NK-92 (cell line): ENCODE measurements around the gene ADORA1.

Experiments used
- DNase-seq: peaks from one replicate; lab custom pipeline; 2025; ENCODE audit not compliant: unreplicated experiment; lab: John Stamatoyannopoulos, UW

Gene ADORA1

GRCh38 chr1:203127666-203128430 lies at the start of gene ADORA1:
ADORA1 (plus strand) TSS chr1:203127726; CDS start chr1:203128842, 1,116 bp downstream.
- no peak for DNase-seq

DNA sequence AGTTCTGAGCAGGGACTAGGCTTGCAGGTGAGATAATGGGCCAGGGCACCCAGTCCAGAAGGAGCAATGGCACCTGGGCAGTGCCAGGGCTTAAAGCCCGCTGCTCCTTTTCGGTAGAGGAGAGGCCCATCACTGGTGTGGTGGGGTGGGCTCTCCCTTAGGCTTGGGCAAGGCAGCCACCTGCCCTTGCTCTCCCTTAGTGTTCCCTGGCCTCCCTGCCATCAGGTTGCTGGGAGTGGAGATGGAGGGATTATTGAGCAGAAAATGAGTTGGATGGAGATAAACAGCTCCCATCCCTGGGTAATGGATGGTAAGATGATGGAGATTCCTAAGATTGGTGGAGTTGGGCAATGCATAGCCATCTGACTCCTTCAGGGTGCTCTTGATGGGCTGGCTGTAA lies 49.6 kb upstream of the ADORA1 start:
- DNase-seq, result no peak

DNA sequence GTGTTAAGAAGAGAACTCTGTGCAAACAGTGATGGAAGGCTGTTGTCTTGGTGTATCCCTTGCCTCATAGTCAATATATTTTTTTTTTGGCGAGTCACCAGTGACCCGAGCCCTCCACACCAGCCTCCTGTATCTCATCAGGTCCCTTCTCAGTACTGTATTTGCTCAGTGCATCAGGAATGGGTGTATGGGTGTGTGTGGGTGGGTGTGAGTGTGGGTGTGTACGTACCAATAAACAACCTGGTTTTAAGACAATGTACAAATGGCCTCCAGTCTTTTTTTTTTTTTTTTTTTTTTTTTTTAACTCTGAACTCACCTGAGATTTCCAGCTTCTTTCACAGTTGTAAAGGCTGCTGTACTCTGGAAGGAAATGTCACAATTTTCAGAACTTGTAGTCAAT lies 49.0 kb upstream of the ADORA1 start:
- no peak for DNase-seq

GRCh38 chr1:203080456-203080855 lies 47.1 kb upstream of the ADORA1 start:
- DNase-seq, result no peak

- no peak for DNase-seq
Measured at GRCh38 chr1:203081465-203082230, 45.9 kb upstream of the ADORA1 start.

- DNase-seq, result no peak
Measured at GRCh38 chr1:203082231-203082505, 45.4 kb upstream of the ADORA1 start.

GRCh38 chr1:203082571-203083462 lies 44.7 kb upstream of the ADORA1 start:
- DNase-seq, result no peak

- no peak for DNase-seq
Measured at GRCh38 chr1:203083463-203083921, 44.0 kb upstream of the ADORA1 start.

GRCh38 chr1:203084588-203085527 lies 42.7 kb upstream of the ADORA1 start:
- DNase-seq, result no peak

- DNase-seq, result no peak
Measured at GRCh38 chr1:203085528-203086406, 41.8 kb upstream of the ADORA1 start, which contains the start of gene MYOG. MYOG (minus strand) TSS chr1:203086012; CDS start chr1:203085961, 51 bp downstream.

DNA sequence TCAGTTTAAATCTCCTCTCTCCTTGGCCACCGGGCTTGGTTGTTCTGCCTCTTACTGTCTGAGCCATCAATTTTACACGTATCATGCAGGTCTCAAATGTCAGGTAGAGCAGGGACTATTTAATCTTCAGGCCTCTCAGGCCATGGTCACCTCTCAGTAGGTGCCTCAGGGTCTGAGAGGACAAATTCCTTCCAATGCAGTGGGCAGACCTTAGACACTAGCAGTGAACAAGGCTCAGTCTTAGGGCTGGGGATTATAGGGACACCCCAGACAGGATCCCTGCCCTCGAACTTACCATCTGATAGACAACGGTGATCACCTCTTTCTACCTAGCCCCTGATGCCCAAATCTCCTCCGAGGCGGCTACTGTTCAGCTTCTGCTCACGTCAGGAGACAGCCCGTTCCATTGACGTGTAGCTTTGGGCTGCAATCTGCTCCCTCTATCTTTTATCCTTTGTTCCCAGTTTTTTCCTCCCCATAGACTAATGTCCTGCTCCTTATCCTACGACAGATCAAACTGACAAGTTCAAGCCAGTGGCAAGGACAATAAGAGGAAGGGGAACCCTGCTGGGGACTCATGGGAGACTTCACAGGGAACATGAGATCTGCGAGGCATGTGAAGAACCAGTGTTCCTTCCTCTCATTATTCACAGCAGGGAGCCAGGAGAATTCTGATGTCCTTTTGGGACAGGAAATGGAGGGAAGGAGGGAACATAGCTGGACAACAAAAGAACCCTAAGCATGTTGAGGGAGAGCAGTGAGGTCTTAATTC lies 40.3 kb upstream of the ADORA1 start:
- no peak for DNase-seq

DNA sequence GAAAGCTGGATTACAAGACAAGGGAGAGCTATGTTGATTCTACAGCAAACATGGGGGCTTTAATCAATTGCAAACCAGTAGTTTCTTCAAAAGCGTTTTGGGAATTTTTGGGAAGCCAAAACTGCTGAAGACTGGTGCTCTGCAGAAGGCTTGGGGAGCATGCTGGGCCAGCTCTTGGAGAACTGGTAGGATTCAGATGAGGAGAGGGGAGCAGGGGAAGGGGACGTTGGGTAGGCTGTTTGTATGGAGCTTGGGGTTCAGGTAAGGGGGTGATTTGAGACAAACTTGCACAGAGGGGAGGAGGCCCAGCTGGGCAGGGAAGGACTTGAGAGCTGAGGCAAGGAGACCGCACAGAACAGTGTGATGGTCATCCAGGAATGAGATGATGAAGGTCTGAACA lies 39.1 kb upstream of the ADORA1 start:
- DNase-seq, result no peak

GRCh38 chr1:203089001-203089650 lies 38.4 kb upstream of the ADORA1 start:
- DNase-seq, result no peak

DNA sequence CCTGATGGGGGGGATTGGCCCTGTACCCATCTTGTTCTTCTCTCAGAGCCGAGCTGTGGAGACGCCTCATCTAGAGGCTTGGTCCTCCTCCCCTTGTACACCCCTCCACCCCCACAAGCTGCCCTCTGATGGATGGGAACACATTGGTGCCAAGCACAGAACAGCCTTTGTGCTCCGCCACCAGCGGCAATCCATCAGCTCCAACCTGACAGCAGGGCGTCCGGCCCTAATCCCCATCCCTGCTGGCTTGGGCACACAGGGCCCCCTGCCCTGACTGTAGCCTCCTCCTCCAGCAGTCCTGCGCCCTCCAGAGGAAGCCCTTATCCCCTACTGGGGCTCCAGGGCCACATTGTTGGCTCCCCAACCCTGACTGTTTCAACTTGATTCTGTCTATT lies 37.9 kb upstream of the ADORA1 start:
- no peak for DNase-seq

GRCh38 chr1:203090421-203091198 lies 36.9 kb upstream of the ADORA1 start:
- DNase-seq, result no peak

DNA sequence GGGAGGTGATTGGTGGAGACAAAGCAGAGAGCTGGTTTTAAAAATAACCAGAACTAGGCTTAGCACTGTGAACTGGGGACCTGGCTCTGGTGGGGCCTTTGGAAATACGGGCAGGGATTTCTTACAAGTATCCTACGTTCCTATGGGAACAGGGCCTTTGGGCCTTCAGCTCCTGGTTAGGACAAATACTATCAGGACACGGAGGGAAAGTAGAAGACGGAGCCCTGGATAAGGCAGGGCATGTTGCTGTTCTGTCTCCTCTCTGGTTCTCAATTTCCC lies 36.4 kb upstream of the ADORA1 start:
- DNase-seq, result no peak

- no peak for DNase-seq
Measured at GRCh38 chr1:203091761-203092330, 35.7 kb upstream of the ADORA1 start.
